Stimulated activated CD8-positive, alpha-beta memory T cell treated with anti-CD3 and anti-CD28 coated beads, Interleukin-7, amount 100 ng/mL, for 1 hour (primary cell): ENCODE measurements around the gene GAL3ST2.
"Not testable (repeated sequence)": the region's sequence is repeated elsewhere in the genome, so short reads cannot be mapped to it uniquely, and the experiment has no call there.

ENCODE experiments used
- DNase-seq, 2 donors: peaks; one replicate each; pipeline ENCODE4 v3.0.0-alpha.2; 2020; ENCODE audit warnings: low read depth in 2 of 2

GAL3ST2 gene

DNA sequence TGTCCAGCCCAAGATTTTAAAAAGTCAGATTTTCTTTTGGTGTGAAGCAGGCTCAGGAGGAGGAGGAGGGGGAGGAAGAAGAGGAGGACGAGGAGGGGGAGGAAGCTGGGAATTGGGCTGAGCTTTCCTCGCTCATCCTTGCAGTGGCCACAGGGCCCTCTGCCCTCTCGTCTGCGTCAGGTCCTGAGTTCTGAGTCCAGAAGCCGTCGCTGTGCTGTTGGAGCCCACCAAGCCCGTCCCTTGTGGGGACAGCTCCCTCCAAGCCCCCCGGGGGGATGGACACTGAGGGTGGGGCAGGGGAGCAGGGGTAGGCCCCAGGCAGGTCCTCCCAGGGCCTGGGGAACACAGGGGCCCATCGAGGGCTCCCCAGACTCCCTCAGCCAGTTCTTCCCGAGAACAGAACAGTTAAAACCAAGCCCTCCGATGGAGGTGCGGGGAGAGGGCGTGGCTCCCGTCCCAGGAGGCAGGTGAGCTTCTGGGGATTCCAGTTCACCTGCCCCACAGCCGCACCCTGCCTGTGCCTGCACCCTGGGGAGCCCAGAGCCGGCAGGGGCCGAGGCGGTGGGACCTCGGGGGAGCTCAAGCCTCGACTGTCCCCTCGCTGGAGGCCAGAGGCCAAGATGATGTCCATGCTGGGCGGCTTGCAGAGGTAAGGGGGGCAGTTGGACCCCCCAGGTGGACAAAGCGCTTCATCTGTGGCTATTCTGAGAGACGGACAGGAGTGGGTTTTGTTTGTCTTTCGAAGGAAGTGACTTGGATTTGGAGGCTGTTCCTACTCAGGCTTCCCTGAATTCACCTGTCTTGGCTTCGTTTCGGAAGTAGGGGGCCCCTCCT is at the start of gene GAL3ST2:
TSS of gene GAL3ST2 (plus strand) at position 487 of the 834 bp plus-strand sequence. CDS start at position 621, 134 bp downstream.
- no peak for DNase-seq

DNA sequence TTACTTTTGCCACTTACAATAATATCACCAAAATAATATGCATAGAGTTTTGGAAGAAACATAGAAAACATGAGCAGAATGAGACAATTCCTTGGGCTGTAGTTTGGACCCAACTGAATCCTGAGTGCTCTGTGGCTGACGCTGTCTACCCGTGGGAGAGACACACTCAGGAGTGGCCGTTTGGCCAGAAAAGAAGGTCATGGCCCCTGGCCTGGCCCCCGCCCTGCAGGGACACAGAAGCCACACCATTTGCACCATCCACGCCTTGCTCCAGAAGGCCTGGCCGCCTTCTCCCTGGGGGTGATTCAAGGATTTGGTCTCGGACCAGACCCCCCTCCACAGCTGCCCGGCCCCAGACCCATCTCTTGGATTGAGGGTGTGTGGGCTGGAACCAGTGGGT is 48.6 kb upstream of the GAL3ST2 start:
- DNase-seq = no peak

DNA sequence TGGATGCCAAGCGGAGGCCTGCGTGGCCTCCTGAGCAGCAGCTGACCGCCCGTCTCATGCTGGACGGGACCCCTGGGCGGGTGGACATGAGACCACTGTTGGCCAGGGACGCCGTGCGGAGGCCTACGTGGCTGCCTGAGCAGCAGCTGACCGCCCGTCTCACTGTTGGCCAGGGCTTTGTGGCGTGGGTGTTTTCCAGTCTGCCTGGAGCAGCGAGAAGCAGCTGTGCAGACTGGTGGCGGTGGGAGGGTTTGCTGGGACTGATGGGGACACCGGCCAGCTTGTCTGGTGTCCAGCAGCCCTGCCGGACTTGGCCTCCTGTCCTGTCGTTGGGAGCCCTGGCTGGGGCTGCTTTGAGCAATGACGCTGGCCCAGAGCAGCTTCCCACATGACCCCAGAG is 48.0 kb upstream of the GAL3ST2 start:
- DNase-seq = no peak

DNA sequence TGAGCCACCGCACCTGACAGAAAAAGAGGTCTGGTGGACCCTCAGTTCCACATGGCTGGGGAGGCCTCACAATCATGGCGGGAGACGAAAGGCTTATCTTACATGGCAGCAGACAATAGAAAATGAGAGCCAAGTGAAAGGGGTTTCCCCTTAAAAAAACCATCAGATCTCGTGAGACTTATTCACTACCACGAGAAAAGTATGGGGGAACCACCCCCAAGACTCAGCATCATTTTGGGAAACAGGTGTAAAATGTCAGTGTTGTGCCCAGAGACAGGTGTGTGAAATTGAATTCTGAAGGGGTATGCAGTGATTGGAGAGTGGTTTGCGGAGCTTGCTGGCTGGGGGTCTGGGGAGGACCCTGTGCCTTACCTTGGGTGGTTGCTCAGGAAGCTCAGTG is 46.8 kb upstream of the GAL3ST2 start:
- no peak for DNase-seq

- no peak for DNase-seq
Observed at GRCh38 chr2:241730671-241731293, 45.8 kb upstream of the GAL3ST2 start.

GRCh38 chr2:241732513-241733186 is 44.0 kb upstream of the GAL3ST2 start:
- peak in 1 of 2 donors; percentile 39 for DNase-seq

GRCh38 chr2:241733391-241734207 is 43.0 kb upstream of the GAL3ST2 start:
- no peak for DNase-seq

DNA sequence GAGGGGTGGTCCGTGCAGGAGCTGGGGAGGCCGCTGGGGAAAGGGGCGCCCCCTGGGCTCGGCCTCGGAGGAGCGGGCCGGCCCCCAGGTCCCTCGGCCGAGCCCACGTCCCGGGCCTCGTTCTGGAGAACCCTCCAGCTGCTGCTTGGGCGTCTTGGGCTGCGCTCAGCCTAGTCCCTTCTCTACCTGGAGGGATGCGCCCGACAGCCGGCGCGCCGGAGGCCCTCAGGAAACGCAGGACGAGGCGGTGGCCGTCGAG is 42.5 kb upstream of the GAL3ST2 start:
- DNase-seq = no peak

DNA sequence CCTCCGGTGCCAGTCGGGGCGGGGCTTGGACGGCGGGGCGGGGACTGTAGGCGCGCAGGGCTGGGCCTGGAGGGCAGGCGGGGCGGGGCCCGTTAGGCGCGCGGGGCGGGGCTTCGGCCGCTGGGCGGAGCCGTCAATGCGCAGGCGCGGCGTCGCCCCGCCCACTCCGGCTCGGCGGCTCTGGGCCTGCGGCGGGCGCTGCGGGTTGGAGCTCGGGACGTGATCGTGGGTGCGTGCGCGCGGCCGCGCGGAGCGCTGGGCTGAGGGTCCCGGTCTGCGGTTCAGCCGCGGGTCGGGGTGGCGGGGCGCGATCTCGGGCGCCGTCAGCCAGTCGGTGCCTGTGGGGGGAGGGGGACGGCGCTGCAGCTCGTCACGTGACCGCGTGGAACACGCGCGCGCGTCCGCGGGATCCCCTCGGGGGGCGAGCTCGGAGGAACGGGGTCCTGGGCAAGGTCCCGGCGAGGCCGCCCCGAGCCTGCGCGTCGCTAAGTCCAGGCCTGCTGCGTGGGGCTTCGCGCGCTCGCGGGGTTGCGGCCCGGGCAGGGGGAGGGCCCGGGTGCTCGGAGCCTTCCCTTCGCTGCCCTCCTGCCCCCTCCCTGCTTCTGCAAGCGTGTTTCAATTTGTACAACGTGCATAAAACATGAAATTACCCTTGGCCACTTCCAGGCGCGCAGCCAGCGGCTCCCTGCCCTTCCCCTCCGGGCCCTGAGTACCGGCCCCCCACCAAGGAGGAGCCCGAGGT is 42.0 kb upstream of the GAL3ST2 start, which contains the start of gene D2HGDH:
TSS of gene D2HGDH (plus strand) at position 164 of the 742 bp plus-strand sequence. CDS start 595 bp downstream, outside the sequence.
- peak; percentile 89 for DNase-seq

GRCh38 chr2:241736111-241736510 is 40.5 kb upstream of the GAL3ST2 start:
- DNase-seq = no peak

DNA sequence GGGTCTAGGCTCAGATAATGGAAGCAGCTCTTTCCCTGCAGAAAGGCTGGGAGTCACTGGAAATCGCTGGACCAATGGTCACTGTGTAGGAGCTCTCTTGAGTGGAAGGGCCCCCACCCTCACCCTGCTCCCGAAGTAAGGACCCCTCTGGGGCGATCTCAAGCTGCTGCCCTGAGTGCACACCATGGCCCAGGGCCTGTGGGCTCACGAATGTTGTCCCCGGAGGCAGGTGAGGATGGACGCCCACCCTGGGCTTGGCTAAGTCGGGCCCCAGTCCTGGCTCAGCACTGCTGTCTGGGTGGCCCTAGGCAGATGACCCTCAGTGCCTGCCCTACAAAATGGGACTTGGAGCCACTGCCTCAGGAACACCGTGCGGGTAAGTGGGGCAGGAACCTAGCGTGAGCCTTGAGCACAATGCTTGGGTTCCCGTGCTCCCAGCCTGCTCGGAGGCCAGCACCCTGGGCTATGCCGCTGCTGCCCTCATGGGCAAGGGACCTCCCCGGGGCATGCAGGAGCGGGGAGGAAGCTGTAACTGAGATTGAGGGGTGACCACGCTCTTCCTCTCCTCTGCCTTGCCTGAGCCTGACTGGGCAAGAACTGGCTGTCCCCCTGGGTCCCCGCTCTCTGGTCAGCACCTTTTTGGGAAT is 38.5 kb upstream of the GAL3ST2 start:
- no peak for DNase-seq

- DNase-seq = no peak
Observed at GRCh38 chr2:241739177-241739576, 37.4 kb upstream of the GAL3ST2 start.

DNA sequence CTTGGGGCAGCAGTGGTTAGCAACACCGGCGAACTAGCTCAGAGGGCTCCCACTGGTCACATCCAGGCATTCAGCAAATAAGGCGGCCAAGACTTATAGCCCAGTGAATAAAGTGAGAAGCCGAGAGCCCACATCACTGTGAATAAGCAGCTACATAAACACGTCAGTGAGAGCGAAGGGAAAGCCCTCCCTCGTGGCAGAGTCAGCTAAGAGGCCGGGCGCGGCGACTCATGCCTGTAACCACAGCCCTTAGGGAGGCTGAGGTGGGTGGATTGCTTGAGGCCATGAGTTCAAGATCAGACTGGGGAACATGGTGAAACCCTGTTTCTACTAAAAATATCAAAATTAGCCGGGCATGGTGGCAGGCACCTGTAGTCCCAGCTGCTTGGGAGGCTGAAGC is 37.0 kb upstream of the GAL3ST2 start:
- no peak for DNase-seq

DNA sequence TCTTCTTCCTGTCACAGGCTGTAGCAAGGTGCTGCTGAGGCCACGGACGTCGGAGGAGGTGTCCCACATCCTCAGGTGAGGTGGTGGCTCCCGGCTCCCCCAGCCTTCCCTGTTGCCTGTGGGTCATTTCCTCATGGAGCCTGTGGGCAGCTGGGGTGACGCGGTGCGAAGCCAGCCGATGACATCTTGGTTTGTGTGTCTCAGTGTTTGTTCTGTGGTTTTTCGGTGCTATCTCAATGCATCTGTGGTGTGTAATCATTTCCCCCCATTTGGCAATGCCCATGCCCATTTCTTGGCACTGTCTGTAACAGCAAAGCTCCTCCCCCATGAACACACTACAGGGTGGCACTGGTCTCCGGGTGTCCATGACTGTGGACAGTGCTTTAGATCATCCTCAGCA is 35.6 kb upstream of the GAL3ST2 start:
- DNase-seq = no peak

- no peak for DNase-seq
Observed at GRCh38 chr2:241742320-241742939, 34.2 kb upstream of the GAL3ST2 start.

DNA sequence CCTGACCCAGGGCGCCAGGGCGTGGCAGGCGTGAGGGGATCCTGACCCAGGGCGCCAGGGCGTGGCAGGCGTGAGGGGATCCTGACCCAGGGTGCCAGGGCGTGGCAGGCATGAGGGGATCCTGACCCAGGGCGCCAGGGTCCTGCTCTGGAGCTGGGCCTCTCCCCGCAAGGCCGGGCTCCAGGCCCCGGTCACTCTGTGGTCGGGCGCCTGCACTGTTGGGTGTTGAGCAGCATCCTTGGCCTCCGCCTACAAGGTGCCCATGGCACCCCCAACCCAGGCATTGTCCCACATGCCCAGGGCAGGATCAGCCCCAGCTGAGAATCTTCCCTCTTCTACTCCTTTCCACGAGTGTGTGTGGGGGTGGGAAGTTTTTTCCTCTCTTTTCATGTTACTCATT is 33.6 kb upstream of the GAL3ST2 start:
- not testable (repeated sequence) for DNase-seq

DNA sequence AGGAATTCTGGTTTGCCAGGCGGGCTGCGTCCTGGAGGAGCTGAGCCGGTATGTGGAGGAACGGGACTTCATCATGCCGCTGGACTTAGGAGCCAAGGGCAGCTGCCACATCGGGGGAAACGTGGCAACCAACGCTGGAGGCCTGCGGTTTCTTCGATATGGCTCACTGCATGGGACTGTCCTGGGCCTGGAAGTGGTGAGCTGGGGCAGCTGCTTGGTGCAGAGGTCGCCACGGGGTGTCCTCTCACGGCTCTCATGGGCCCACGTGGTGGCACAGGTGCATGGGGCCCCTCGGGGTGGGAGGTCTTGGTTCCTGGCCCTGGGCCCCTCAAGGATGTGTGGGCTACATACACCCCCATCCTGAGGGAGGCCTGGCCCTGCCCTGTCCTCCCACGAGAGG is 33.0 kb upstream of the GAL3ST2 start:
- DNase-seq = no peak

DNA sequence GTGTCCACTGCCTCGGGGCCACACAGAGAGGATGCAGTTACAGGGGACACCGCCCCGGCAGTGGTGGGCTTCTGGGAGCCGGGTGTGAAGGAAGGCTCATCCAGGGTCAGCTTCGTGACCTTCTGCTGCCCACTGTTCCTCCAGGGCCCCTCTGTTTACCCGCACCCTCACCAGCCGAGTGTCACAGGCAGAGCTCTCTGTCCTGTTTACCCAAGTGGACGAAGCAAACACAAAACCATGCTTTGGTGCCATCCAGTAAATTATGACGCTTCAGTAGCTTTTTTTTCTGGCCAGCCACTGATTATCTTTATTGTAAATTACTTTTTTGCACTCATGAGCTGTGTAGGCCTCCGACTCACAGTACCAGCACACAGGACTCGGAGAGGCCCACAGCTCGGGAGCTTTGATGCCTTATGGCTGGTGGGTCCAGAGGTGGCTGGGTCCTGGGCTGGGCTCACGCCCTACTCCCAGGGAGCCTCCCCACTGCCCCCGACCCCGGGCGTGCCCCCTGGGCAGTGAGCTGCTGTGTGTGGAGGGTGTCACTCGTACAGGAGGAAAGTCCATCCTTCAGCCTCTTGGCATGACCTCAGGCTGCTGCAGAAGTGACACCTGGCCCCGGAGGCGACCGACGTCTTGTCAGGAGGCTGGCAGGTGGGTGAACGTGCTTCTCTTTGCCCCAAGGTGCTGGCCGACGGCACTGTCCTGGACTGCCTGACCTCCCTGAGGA is 32.4 kb upstream of the GAL3ST2 start:
- no peak for DNase-seq

DNA sequence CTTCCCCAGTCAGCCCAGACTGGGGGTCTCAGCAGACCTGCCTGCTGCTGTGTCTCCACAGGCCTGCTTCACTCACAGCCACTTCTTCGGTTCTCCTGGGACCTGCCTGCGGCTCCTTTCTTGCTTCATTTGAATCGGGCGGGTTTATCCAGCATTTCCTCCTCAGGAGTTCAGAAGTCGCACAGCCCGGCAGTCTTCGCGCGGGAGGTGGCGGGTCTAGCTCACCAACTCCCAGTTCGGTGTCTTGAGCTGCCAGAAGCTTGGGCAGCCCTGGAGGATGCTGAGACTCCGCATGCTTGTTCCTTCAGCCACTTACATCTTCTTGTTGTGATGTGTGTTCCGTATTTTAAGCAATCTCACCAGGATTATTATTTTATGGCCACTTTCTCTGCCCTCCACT is 31.3 kb upstream of the GAL3ST2 start:
- DNase-seq = no peak

GRCh38 chr2:241746084-241746483 is 30.5 kb upstream of the GAL3ST2 start:
- DNase-seq = no peak
